HG02588 (cell line): ENCODE measurements around the gene SPI1.
"Not testable (repeated sequence)": the region's sequence is repeated elsewhere in the genome, so short reads cannot be mapped to it uniquely, and the experiment has no call there.

Experiments used
- ATAC-seq: cut with Tn5 transposase; IDR thresholded peaks from one replicate; pipeline ENCODE4 v1.9.1; 2021; ENCODE audit warnings: mild to moderate bottlenecking, moderate library complexity; ENCODE audit not compliant: unreplicated experiment

The SPI1 gene

GRCh38 chr11:47342854-47343253, 35.5 kb downstream of the SPI1 start:
- ATAC-seq, result no peak

DNA sequence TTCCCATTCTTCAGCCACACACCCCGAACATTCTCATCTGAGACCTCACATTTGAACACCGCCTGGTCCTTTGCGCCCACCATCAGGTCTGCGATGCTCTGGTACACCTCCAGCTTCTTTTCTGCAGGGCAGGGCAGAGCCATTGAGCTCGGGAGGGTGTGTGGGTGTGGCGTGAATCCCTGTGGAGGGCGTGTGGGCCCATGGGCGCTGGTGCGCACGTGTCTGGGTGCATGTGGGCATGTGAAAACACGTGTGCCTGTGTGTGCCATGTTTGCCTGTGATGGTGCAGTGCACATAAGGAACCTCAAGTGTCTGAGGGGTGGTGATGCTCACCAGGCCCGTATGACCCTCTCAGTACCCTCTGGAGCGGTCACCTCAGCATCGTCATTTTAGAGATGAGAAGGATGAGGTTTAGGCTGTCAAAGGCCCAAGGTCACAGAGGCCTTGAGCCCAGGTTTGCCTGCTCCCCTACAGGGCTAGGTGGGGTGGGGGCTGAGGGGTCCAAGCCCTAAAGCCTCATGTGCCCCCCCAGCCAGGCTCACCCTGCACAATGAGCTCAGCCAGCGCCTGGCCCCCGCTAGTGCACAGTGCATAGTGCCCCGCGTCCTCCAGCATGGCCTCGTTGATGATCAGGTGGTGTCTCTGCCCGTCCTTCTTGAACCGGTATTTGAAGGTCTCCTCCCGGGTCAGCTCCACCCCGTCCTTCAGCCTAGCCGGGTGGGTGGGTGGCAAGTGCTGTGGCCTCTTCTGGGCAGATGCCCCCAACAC, 36.1 kb downstream of the SPI1 start:
- ATAC-seq, result no peak

DNA sequence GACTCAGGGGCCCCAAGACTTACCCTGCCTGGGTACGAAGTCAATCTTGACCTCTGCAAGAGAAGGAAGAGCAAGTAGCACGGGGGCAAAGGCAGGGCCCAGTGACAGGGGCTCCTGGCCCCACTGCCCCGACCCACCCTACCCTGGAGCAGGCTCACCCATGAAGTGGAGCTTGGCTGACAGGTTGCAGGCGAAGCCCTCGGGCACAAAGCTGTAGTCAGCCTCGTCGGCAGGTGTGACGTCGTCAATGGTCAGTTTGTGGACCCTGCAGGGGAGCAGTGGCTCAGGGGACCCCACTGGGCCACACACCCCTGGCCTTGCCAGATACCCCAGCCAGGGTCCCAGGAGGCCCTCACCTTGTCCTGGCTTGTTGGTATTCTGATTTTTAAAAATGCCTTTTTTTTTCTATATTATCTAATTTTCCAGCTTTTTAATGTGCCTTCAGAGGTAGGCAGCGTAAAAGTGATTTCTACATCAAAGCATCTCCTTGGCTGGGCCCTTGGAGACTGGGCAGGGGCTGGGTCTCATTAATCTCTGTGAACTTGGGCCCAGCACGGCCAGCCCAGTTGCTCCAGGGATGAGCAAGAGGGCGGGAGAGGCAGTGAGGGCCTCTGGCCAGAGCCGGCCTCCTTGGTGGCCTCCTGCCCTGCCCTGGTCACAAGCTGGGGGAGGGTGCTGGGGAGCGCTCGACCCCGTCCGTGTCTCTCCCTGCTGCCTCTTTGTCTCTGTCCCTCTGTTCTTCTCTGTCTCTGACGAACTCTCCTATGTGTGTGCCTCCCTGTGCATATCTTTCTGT, 37.2 kb downstream of the SPI1 start:
- no peak for ATAC-seq

DNA sequence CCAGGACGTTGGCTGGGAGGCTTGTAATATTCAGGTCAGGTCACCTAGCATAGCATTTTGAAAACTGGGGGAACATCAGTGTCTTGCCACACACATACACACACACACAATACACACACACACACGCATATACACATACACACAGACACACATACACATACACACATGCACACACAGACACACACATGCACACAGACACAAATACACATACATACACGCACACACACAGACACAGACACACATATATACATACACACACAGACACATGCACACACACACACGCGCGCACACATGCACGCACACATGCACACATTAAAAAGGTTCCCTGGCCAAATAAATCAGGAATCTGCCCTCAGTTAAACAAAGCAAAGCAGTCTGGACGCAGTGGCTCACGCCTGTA, 38.3 kb downstream of the SPI1 start:
- no peak for ATAC-seq

GRCh38 chr11:47338396-47339241, 39.7 kb downstream of the SPI1 start:
- ATAC-seq, result no peak

DNA sequence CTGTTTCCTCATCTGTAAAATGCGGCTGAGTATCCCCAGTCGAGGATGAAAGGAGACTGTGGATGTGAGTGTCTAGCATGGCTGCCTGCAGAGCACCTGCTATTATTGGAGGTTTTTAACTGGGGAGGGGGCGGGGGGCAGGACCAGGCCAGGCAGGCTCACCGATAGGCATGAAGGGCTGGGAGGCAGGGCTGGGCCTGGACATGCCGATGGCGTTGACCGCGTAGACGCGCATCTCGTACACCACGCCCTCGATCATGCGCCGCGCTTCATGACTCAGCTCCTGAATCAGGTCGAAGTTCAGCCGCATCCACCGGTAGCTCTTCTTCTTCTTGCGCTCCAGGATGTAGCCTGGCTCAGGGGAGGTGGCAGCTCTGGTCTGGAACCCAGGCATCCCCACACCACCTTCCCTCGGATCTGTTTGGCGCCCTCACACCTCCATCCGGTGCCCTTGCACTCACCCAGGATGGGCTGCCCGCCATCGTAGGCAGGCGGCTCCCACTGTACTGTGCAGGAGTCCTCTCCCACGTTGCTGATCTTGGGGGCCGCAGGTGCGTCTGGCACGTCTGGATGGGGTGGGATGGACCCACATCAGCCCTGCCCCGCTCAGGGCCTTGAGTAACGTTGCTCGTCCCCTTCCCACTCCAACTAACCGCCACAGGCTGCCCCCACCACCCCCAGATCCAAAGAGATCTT, 41.0 kb downstream of the SPI1 start:
- no peak for ATAC-seq

DNA sequence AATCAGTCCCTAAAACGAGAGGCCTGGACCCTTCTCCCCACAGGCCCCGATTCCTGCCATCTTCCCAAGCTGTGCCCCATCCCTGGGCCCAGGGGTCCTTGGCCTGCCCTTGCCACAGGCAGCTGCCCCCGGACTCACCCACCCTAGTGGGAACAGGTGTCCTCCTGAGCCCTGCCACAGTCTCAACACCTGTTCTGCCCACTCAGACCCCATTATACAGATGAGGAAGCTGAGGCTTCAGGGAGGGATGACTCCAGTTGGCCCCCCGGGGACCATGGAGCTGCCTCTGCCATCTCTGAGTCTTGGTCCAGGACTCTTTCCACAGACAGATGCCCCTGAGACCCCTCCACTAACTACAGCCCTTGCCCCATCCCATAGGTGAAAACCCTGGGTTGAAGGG, 41.8 kb downstream of the SPI1 start:
- no peak for ATAC-seq

DNA sequence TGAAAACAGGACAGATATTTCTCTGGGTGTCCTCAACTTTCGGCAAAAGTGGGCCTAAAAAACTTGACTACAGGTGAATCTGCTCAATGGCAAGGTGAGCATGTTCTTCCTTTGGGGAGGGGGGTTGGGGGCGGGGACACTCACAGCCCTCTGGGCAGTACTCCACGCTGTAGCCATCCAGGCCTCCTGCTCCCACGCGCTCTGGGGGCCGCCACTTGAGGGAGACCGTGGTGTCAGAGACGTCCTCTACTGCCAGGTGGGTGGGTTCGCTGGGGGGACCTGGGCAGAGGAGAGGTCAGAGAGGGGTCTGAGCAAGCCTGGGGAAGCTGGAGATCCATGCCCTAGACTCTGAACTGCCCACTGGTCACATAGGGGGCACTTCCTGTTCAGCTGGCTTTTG, 42.6 kb downstream of the SPI1 start:
- no peak for ATAC-seq

DNA sequence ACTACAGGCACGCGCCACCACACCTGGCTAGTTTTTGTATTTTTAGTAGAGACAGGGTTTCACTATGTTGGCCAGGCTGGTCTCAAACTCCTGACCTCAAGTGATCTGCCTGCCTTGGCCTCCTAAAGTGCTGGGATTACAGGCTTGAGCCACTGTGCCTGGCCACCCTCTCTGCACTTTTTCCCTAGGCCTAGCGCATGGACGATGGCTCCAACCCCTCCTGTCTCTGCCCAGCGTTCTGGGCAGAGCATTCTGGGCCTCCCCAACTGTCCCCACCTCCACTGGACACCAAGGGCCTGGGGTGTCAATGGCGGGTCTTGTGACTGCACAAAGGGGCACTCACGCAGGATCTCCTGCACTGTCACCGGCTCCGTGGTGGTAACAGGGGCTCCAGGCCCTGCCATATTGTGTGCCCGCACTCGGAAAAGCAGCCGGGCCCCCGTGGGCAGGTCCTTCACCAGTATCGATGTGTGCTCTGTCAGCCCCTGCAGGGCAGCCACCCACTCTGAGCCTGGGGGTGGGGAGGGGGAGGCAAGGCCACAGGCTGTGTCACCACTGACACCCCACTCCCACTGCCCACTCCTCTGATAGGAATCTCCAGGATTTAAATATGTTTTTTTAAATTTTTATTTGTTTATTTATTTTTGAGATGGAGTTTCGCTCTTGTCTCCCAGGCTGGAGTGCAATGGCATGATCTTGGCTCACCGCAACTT, 43.5 kb downstream of the SPI1 start:
- not testable (repeated sequence) for ATAC-seq

DNA sequence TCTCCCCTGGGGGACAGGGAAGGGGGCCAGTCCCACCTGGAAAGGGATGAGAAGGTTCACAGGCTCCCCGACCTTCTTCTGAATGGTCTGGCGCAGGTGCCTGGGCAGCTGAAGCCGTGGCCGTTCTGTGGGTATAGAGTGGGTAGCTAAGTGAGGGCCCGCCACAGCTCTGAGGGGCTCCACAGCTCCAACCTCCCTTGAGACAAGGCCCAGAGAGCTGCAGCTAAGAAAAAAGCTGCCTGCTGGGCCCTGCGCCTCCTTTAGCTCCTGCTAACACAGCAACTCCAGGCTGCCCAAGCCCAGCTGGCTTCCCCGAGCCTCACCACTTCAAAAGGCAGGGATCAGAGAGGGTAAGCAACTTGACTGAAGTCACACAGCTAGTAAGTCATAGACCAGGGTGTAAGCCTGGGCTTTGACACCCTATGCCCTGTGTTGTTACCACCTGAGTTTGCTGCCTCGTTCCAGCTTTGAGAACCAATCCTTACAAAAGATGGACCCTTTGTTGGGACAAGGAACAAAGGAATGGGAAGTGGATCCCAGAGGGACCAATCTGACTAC, 44.4 kb downstream of the SPI1 start:
- no peak for ATAC-seq

GRCh38 chr11:47333526-47333845, 44.9 kb downstream of the SPI1 start:
- ATAC-seq, result no peak

GRCh38 chr11:47332791-47333525, 45.4 kb downstream of the SPI1 start:
- ATAC-seq, result no peak

GRCh38 chr11:47332303-47332711, 46.0 kb downstream of the SPI1 start:
- ATAC-seq, result no peak

DNA sequence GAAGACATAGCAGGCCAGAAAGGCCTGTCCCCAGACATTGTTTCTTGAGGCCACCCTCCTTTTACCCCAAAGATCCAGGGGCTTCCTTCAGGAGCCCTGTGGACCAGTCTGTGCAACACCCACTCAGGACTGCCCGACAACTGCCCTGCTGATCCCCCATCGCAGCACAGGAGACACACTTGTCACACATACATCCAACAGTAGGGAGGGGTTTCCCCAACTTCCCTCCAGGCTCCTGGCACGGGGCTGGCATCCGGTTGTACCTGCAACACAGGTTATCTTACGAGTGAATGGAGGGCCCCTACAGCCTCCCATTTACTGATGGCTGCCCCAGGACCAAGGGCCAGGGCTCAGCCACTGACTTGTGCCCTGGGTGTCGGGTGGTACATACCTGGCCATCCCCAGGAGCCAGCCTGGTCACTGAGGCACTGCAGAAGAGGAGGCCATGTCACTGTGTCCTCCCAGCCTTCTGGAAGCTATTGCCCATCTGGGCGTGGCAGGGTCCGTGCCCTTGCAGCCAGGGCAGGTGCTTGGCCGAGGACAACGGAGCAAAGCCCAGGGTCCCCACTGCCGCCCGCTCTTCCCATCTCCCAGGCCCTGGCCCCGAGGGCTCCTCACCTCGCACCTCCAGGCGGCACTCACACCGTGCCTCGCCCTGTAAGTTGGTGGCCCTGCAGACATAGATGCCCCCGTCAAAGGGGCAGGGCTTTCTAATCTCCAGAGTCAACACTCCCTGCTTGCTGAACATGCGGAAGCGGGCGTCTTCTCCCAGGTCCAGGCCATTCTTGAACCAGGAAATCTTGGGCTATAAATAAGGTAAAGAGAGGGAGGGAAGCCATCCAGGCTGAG, 46.7 kb downstream of the SPI1 start:
- ATAC-seq, result no peak

DNA sequence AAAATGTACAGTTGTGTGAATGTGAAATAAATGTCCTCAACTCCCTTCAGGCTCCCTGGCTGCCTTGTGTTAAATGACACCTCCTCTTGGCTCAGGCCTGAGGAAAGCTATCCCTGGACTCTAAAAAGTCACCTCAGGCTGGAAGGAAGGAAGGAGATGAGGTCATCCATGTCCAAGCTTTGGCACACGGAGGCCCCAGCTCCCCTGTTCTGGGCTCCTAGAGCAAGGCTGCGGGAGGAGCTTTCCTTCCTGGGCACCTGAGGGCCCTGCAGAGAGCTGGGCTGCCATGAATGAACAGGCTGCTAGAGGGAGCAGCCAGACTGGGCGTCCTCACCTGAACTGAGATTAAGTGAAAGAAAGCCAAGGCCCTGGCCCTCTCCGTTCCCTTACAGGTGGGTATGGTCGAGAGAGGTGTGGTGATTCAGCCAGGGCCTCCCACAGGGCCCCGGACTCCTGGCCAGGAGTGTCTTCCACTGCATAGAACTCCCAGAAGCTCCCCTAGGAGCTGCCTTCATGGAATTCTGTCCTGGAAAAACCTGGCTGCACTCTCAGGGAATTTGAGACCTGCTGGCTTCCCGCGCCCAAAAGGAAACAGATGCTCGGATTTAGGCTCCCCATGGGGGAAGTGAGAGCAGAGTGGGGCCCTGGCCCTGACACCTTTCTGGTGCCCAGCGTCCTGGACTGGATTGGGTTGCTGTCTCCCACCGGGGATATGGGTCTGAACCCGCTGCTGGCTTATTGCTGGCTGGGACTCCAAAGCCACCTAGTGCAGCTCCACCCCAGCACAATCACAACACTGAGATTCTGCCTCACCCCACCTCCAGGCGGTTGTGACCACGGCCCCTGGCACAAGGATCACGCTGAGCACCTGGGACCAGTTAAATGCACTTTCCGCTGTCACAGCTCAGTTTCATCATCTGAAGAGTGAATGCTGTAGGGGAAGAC, 48.1 kb downstream of the SPI1 start:
- ATAC-seq, result no peak

GRCh38 chr11:47329431-47329986, 48.8 kb downstream of the SPI1 start:
- ATAC-seq, result no peak
